Measurements from ENCODE around the gene HPX. TPM values are rescaled to one million over a fixed set of nuclear protein-coding genes. Genes with fewer than 3 reads are reported as not detected.

Gene HPX
- polyA plus RNA-seq, 2 of the 4 experiments (the other 2 are of a cell fraction), result 0.66 to 0.70 TPM

- TF ChIP-seq ELK1 (IDR thresholded peaks at IDR 0.05; ENCODE audit: low read depth, low read length) (no peak), HOXB5 (CRISPR knock-in tag; IDR thresholded peaks at IDR 0.05) (no peak), EHMT2 (IDR thresholded peaks at IDR 0.05; ENCODE audit: low read depth) (no peak), ZNF302 (CRISPR knock-in tag; IDR thresholded peaks at IDR 0.05) (no peak), HOXA7 (CRISPR knock-in tag; IDR thresholded peaks at IDR 0.05) (no peak), MAX (IDR thresholded peaks at IDR 0.05) (no peak), CBX8 (IDR thresholded peaks at IDR 0.05) (no peak)
- TF ChIP-seq, protein P1, sequence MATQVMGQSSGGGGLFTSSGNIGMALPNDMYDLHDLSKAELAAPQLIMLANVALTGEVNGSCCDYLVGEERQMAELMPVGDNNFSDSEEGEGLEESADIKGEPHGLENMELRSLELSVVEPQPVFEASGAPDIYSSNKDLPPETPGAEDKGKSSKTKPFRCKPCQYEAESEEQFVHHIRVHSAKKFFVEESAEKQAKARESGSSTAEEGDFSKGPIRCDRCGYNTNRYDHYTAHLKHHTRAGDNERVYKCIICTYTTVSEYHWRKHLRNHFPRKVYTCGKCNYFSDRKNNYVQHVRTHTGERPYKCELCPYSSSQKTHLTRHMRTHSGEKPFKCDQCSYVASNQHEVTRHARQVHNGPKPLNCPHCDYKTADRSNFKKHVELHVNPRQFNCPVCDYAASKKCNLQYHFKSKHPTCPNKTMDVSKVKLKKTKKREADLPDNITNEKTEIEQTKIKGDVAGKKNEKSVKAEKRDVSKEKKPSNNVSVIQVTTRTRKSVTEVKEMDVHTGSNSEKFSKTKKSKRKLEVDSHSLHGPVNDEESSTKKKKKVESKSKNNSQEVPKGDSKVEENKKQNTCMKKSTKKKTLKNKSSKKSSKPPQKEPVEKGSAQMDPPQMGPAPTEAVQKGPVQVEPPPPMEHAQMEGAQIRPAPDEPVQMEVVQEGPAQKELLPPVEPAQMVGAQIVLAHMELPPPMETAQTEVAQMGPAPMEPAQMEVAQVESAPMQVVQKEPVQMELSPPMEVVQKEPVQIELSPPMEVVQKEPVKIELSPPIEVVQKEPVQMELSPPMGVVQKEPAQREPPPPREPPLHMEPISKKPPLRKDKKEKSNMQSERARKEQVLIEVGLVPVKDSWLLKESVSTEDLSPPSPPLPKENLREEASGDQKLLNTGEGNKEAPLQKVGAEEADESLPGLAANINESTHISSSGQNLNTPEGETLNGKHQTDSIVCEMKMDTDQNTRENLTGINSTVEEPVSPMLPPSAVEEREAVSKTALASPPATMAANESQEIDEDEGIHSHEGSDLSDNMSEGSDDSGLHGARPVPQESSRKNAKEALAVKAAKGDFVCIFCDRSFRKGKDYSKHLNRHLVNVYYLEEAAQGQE (IDR thresholded peaks at IDR 0.05), result no peak
Observed at GRCh38 chr11:6483015-6483414, 42.2 kb upstream of the HPX start (continued).

- TF ChIP-seq MAFK (IDR thresholded peaks at IDR 0.05; ENCODE audit: partially characterized antibody), result peak; percentile 22
- TF ChIP-seq POLR2A (IDR thresholded peaks at IDR 0.05; ENCODE audit: low read length), result no peak
- TF ChIP-seq HEYL (CRISPR knock-in tag; IDR thresholded peaks at IDR 0.05), result no peak
- no peak for TF ChIP-seq EHMT2 (IDR thresholded peaks at IDR 0.05; ENCODE audit: low read depth)
- DNase-seq (ENCODE audit: low read depth in 1 of 2, low spot score in 1 of 2) (no peak), FAIRE-seq (no peak), ATAC-seq (no peak)
- Histone ChIP-seq H3K4me1 (peaks cover 21% of the 10 kb centered on the region), H3K27ac (peak overlapping the region in 1 of 2 experiments; percentile 94; a peak in 3 of 6 replicates), H3K4me2 (peak overlapping the region; percentile 98), H3K4me3 (peak overlapping the region; percentile 90), H3K9me3 (no peaks in the 10 kb centered on the region)
- POLR2A ChIA-PET, result interaction anchor here (1.6 to 1.8 kb wide), 2 partner anchors 63 to 201 kb away, joined by 5 to 18 read pairs; partner anchors contain the start of genes APBB1 and MRPL17
- WGBS (ENCODE audit: missing lambda C conversion rate), result 76% methylated on average over 4 of the region's 4 CpGs
- CTCF ChIA-PET, result interaction anchor here (0.6 to 2.4 kb wide), 7 partner anchors 15 to 220 kb away, joined by 3 to 12 read pairs (median 7); partner anchors contain the start of gene MRPL17
Observed at GRCh38 chr11:6482441-6482840, 41.7 kb upstream of the HPX start.

- ChIA-PET POLR2A (interaction anchor here (0.8 to 1.8 kb wide), 8 partner anchors 8 to 201 kb away, joined by 3 to 18 read pairs (median 6); partner anchors contain the start of genes APBB1, MRPL17 and SMPD1), CTCF (interaction anchor here (0.6 to 2.4 kb wide), 8 partner anchors 16 to 221 kb away, joined by 3 to 12 read pairs (median 3); partner anchors contain the start of gene MRPL17)
- FAIRE-seq (no peak), ATAC-seq (peak; percentile 12 to 47; a peak in 4 of 6 replicates), DNase-seq (ENCODE audit: low read depth in 1 of 2, low spot score in 1 of 2) (no peak)
- H3K4me3 ChIP-seq, result peak overlapping the region; percentile 90
- WGBS (ENCODE audit: missing lambda C conversion rate), result 2% methylated on average over 9 of the region's 13 CpGs
- H3K27ac ChIP-seq, result peak overlapping the region; percentile 84 to 94
- H3K9me3 ChIP-seq, result no peaks in the 10 kb centered on the region
- peak overlapping the region; percentile 98 for H3K4me2 ChIP-seq
- H3K4me1 ChIP-seq, result peaks cover 21% of the 10 kb centered on the region
- TF ChIP-seq BHLHE40 (IDR thresholded peaks at IDR 0.05; ENCODE audit: low read depth, low read length) (no peak), SREBF2 (IDR thresholded peaks at IDR 0.05) (no peak), BCL3 (IDR thresholded peaks at IDR 0.05) (no peak), EP300 (IDR thresholded peaks at IDR 0.05) (no peak), CHD4 (IDR thresholded peaks at IDR 0.05; ENCODE audit: borderline replicate concordance) (no peak), ZFP36 (IDR thresholded peaks at IDR 0.05; ENCODE audit: borderline replicate concordance, partially characterized antibody) (no peak), HMGXB4 (CRISPR knock-in tag; IDR thresholded peaks at IDR 0.05; ENCODE audit: borderline replicate concordance) (no peak), RAD21 (conservative IDR thresholded peaks at IDR 0.05 in 1 of 2, IDR thresholded peaks at IDR 0.05 in 1 of 2) (no peak), SMC3 (IDR thresholded peaks at IDR 0.05) (no peak), TFCP2L1 (CRISPR knock-in tag; IDR thresholded peaks at IDR 0.05) (no peak), CBX2 (IDR thresholded peaks at IDR 0.05; ENCODE audit: borderline replicate concordance, low read depth) (no peak), PHF8 (IDR thresholded peaks at IDR 0.05; ENCODE audit: borderline replicate concordance, low read depth) (no peak)
- TF ChIP-seq, protein P2, sequence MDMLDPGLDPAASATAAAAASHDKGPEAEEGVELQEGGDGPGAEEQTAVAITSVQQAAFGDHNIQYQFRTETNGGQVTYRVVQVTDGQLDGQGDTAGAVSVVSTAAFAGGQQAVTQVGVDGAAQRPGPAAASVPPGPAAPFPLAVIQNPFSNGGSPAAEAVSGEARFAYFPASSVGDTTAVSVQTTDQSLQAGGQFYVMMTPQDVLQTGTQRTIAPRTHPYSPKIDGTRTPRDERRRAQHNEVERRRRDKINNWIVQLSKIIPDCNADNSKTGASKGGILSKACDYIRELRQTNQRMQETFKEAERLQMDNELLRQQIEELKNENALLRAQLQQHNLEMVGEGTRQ (IDR thresholded peaks at IDR 0.05), result no peak
- TF ChIP-seq, protein P3, sequence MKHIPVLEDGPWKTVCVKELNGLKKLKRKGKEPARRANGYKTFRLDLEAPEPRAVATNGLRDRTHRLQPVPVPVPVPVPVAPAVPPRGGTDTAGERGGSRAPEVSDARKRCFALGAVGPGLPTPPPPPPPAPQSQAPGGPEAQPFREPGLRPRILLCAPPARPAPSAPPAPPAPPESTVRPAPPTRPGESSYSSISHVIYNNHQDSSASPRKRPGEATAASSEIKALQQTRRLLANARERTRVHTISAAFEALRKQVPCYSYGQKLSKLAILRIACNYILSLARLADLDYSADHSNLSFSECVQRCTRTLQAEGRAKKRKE (CRISPR knock-in tag; IDR thresholded peaks at IDR 0.05; ENCODE audit: low read depth), result no peak
Observed at GRCh38 chr11:6481924-6482275, 41.1 kb upstream of the HPX start.
